ENCODE data around the gene AGXT2. TPM values are rescaled to one million over a fixed set of nuclear protein-coding genes. Genes with fewer than 3 reads are reported as not detected.

AGXT2 gene
- total RNA-seq, 1 donor from 2014 or later = not detected

GRCh38 chr5:34957321-34957720 lies 90.4 kb downstream of the AGXT2 start:
- H3K36me3 Mint-ChIP-seq (ENCODE audit: low read depth, unreplicated experiment) = peaks cover 11% of the 10 kb centered on the region
- H3K27ac Mint-ChIP-seq (ENCODE audit: unreplicated experiment) = no peak overlapping the region
- no peak for DNase-seq (ENCODE audit: low spot score)
- no peaks in the 10 kb centered on the region for H3K4me1 Mint-ChIP-seq (ENCODE audit: unreplicated experiment)
- TF ChIP-seq CTCF (IDR thresholded peaks at IDR 0.05; ENCODE audit: unreplicated experiment) = no peak
- no peaks in the 10 kb centered on the region for H3K9me3 Mint-ChIP-seq (ENCODE audit: unreplicated experiment)
- H3K27me3 Mint-ChIP-seq (ENCODE audit: unreplicated experiment) = no peaks in the 10 kb centered on the region
- no peak overlapping the region for H3K4me3 Mint-ChIP-seq (ENCODE audit: unreplicated experiment)

Other genes starting within 250 kb of the AGXT2 start
- gene TTC23L, start 208.8 kb downstream of the AGXT2 start, total RNA-seq (ENCODE audit: unreplicated experiment) = 0.26 TPM
- 15.2 TPM for gene RAD1, start 132.4 kb downstream of the AGXT2 start, total RNA-seq (ENCODE audit: unreplicated experiment)
- 21.2 TPM for gene BRIX1, start 132.2 kb downstream of the AGXT2 start, total RNA-seq (ENCODE audit: unreplicated experiment)
- gene DNAJC21, start 118.4 kb downstream of the AGXT2 start, total RNA-seq (ENCODE audit: unreplicated experiment) = 36.8 TPM
- 0.21 TPM for gene PRLR, start 182.5 kb upstream of the AGXT2 start, total RNA-seq (ENCODE audit: unreplicated experiment)

All from endothelial cell (in vitro differentiated cells).